GM12891 (cell line): ENCODE results near the gene KLHL42.

Experiments used
- POLR2A ChIP-seq: IDR thresholded peaks from 2 replicates; pipeline ENCODE4 v1.6.1; 2011; ENCODE audit warnings: low read depth, low read length, control low read depth
- POLR2AphosphoS5 ChIP-seq: IDR thresholded peaks from 2 replicates; pipeline ENCODE4 v1.6.1; 2011; ENCODE audit warnings: low read depth, low read length, control low read depth
- TAF1 ChIP-seq: IDR thresholded peaks from 2 replicates; pipeline ENCODE4 v1.6.1; 2011; ENCODE audit warnings: low read depth, low read length, control low read depth

DNA sequence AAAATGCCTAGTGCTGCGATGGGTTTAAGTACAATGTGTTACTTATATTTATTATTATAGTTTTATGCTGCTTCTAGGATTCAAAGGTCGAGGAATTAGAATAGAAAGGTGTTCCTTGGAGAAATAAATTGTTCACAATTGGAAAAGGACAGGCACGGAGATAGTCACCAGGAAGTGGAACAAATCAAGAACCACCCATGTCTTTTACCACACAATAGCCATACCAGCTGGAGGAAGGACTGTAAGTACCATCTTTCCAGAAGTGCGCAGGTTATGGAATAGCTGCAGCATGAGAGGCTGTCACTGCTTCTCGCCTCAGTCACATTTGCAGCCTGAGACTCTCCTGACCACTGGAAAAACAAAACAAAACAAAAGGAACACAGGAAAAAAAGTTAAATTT, 40.5 kb downstream of the KLHL42 start:
- TF ChIP-seq POLR2AphosphoS5 (no peak), POLR2A (no peak), TAF1 (no peak)
